K562 (cell line): ENCODE data around the gene PCCB. TPM values are rescaled to one million over a fixed set of nuclear protein-coding genes. Genes with fewer than 3 reads are reported as not detected.
A peak's percentile ranks its signal among the peaks of the same experiment; 100 is the strongest.

Source experiments
- ARHGAP35 ChIP-seq: fragments of 450-650 bp; IDR thresholded peaks from 2 replicates; pipeline ENCODE4 v1.6.1; 2018; ENCODE audit not compliant: partially characterized antibody
- ATF4 ChIP-seq: fragments of 450-650 bp; formaldehyde crosslinking; IDR thresholded peaks from 2 replicates; pipeline ENCODE4 v1.4.0; 2022; ENCODE audit warnings: mild to moderate bottlenecking, moderate library complexity
- CREB1 ChIP-seq, 2 experiments: sonication (generic) in 1 of 2; formaldehyde crosslinking in 1 of 2; IDR thresholded peaks; 2 replicates each; pipeline versions ENCODE4 v1.6.1 to v1.8.0; 2012 to 2022; ENCODE audit warnings: inconsistent platforms in 1 of 2, mild to moderate bottlenecking in 1 of 2, missing genetic modification reagents in 1 of 2, moderate library complexity in 1 of 2
- HNRNPLL ChIP-seq: fragments of 200-400 bp; formaldehyde crosslinking; IDR thresholded peaks from 2 replicates; pipeline ENCODE4 v1.6.1; 2017; ENCODE audit warnings: low read length, low read depth, mild to moderate bottlenecking; ENCODE audit not compliant: poor library complexity, severe bottlenecking
- NCOA2 ChIP-seq, 2 experiments: fragments of 450-650 bp; IDR thresholded peaks; 2 replicates each; pipeline ENCODE4 v1.6.1; 2018; ENCODE audit warnings: mild to moderate bottlenecking in 2 of 2, moderate library complexity in 1 of 2; ENCODE audit not compliant: partially characterized antibody in 2 of 2
- NFYB ChIP-seq: IDR thresholded peaks from 2 replicates; pipeline ENCODE4 v1.6.1; 2011; ENCODE audit warnings: mild to moderate bottlenecking, moderate library complexity; ENCODE audit not compliant: insufficient read length; ENCODE audit errors: extremely low read depth
- SMAD1 ChIP-seq: fragments of 150-350 bp; IDR thresholded peaks from 2 replicates; pipeline ENCODE4 v1.6.1; 2014; ENCODE audit warnings: low read length, low read depth; ENCODE audit not compliant: partially characterized antibody
- SNRNP70 ChIP-seq: fragments of 200-400 bp; formaldehyde crosslinking; optimal IDR thresholded peaks from 2 replicates; pipeline ENCODE3; 2017; ENCODE audit warnings: low read depth, low read length
- ZNF174 ChIP-seq: fragments of 250-450 bp; sonication (Bioruptor Pico); IDR thresholded peaks from 2 replicates; pipeline ENCODE4 v1.4.0; 2020; ENCODE audit warnings: mild to moderate bottlenecking
- ZNF398 ChIP-seq: fragments of 250-450 bp; sonication (Bioruptor Pico); IDR thresholded peaks from 2 replicates; pipeline ENCODE4 v1.8.0; 2021; ENCODE audit warnings: moderate library complexity, mild to moderate bottlenecking, inconsistent platforms
- ZNF79 ChIP-seq: fragments of 250-450 bp; sonication (Bioruptor Pico); IDR thresholded peaks from 2 replicates; pipeline ENCODE4 v1.4.0; 2020; ENCODE audit warnings: low read depth, mild to moderate bottlenecking, moderate library complexity
- polyA plus RNA-seq, 8 experiments: library from polyadenylated mRNA; depleted of rRNA in 4 of 8; stranded (reverse) in 5 of 8; unstranded in 3 of 8; fragments of >200 nt; fragmentation: Nextera tagmentation in 2 of 8; fragmentation: Illumina TruSeq in 1 of 8; extraction: Ambion mirVana in 2 of 8; extraction: Trizol in 1 of 8; gene quantifications; 2 replicates each; pipeline versions ENCODE4 v1.2.1 to v1.2.3, GENCODE V29; 2011 to 2014; ENCODE audit warnings: inconsistent platforms in 1 of 8, missing spikeins in 1 of 8
- total RNA-seq, 7 experiments: library from RNA; depleted of rRNA in 6 of 7; stranded (reverse); fragments of >200 nt in 6 of 7; fragmentation: Illumina TruSeq in 2 of 7; extraction: Trizol in 2 of 7; gene quantifications; 2 replicates each; pipeline versions ENCODE4 v1.2.1 to v1.2.3, GENCODE V29; 2011 to 2021; ENCODE audit warnings: low replicate concordance in 1 of 7
- TF ChIP-seq, protein P1 (sequence below): sonication (generic); formaldehyde crosslinking; IDR thresholded peaks from 2 replicates; pipeline ENCODE4 v1.8.0; 2022; ENCODE audit warnings: missing genetic modification reagents, mild to moderate bottlenecking, borderline replicate concordance
- TF ChIP-seq, protein P2 (sequence below): fragments of 450-650 bp; IDR thresholded peaks from 2 replicates; pipeline ENCODE4 v1.6.1; 2018; ENCODE audit not compliant: partially characterized antibody
- TF ChIP-seq, protein P3 (sequence below): sonication (generic); IDR thresholded peaks from 2 replicates; pipeline ENCODE4 v1.6.1; 2016
- TF ChIP-seq, protein P4 (sequence below): fragments of 250-450 bp; sonication (Bioruptor Pico); IDR thresholded peaks from 2 replicates; pipeline ENCODE4 v1.8.0; 2022; ENCODE audit warnings: moderate library complexity, mild to moderate bottlenecking, inconsistent platforms

The PCCB gene
- total and polyA plus RNA-seq, 9 of the 15 experiments (the other 6 are each of a cell fraction or from before 2014, with no cell fraction given), result 69.5 to 173 (median 92.8) TPM

DNA sequence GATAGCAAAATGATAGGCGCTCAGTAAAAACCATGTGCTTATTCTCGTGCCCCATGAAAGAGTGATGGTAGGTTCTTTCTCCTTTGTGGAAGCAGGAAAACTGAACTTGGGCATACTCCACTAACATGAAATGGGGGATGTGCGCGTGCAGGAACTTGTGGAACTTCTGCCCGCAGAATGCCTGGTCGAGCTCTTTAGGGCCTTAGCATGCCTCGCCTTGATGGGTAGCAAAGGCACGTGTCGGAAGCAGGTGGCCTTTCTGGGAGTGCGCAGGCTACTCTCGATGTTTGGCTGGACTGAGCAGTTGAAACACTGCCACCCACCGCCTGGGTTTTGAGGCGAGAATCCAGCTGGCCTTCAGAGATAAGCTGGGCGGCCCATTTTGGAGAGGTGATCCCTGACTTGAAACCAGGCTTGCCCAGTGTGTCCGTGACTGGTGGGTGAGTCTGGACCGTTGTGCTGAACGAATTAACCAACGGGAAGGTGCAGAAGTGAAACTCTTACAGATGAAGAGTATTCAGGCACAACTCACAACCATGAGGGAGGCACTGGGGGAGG lies 842 bp downstream of the PCCB start (continued):
- TF ChIP-seq HNRNPLL (no peak), SNRNP70 (no peak), NFYB (no peak), ARHGAP35 (no peak), NCOA2 (IDR thresholded peaks at IDR 0.05; ENCODE audit: partially characterized antibody in 2 of 2) (no peak), SMAD1 (no peak), ZNF79 (CRISPR knock-in tag) (no peak), ZNF174 (CRISPR knock-in tag) (no peak), ATF4 (CRISPR knock-in tag) (0 out of 2 replicates have a peak, but pooled peaks have one; percentile 44), ZNF398 (no peak), CREB1 (IDR thresholded peaks at IDR 0.05) (no peak), CREB1 (CRISPR knock-in tag; IDR thresholded peaks at IDR 0.05) (no peak; the same call in 1 of the 2 replicates)
- TF ChIP-seq, protein P1, sequence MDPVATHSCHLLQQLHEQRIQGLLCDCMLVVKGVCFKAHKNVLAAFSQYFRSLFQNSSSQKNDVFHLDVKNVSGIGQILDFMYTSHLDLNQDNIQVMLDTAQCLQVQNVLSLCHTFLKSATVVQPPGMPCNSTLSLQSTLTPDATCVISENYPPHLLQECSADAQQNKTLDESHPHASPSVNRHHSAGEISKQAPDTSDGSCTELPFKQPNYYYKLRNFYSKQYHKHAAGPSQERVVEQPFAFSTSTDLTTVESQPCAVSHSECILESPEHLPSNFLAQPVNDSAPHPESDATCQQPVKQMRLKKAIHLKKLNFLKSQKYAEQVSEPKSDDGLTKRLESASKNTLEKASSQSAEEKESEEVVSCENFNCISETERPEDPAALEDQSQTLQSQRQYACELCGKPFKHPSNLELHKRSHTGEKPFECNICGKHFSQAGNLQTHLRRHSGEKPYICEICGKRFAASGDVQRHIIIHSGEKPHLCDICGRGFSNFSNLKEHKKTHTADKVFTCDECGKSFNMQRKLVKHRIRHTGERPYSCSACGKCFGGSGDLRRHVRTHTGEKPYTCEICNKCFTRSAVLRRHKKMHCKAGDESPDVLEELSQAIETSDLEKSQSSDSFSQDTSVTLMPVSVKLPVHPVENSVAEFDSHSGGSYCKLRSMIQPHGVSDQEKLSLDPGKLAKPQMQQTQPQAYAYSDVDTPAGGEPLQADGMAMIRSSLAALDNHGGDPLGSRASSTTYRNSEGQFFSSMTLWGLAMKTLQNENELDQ (CRISPR knock-in tag), result no peak
- TF ChIP-seq, protein P2, sequence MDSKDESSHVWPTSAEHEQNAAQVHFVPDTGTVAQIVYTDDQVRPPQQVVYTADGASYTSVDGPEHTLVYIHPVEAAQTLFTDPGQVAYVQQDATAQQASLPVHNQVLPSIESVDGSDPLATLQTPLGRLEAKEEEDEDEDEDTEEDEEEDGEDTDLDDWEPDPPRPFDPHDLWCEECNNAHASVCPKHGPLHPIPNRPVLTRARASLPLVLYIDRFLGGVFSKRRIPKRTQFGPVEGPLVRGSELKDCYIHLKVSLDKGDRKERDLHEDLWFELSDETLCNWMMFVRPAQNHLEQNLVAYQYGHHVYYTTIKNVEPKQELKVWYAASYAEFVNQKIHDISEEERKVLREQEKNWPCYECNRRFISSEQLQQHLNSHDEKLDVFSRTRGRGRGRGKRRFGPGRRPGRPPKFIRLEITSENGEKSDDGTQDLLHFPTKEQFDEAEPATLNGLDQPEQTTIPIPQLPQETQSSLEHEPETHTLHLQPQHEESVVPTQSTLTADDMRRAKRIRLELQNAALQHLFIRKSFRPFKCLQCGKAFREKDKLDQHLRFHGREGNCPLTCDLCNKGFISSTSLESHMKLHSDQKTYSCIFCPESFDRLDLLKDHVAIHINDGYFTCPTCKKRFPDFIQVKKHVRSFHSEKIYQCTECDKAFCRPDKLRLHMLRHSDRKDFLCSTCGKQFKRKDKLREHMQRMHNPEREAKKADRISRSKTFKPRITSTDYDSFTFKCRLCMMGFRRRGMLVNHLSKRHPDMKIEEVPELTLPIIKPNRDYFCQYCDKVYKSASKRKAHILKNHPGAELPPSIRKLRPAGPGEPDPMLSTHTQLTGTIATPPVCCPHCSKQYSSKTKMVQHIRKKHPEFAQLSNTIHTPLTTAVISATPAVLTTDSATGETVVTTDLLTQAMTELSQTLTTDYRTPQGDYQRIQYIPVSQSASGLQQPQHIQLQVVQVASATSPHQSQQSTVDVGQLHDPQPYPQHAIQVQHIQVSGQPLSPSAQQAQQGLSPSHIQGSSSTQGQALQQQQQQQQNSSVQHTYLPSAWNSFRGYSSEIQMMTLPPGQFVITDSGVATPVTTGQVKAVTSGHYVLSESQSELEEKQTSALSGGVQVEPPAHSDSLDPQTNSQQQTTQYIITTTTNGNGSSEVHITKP, result peak; percentile 76
- TF ChIP-seq, protein P3, sequence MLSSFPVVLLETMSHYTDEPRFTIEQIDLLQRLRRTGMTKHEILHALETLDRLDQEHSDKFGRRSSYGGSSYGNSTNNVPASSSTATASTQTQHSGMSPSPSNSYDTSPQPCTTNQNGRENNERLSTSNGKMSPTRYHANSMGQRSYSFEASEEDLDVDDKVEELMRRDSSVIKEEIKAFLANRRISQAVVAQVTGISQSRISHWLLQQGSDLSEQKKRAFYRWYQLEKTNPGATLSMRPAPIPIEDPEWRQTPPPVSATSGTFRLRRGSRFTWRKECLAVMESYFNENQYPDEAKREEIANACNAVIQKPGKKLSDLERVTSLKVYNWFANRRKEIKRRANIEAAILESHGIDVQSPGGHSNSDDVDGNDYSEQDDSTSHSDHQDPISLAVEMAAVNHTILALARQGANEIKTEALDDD, result peak; percentile 79
- TF ChIP-seq, protein P4, sequence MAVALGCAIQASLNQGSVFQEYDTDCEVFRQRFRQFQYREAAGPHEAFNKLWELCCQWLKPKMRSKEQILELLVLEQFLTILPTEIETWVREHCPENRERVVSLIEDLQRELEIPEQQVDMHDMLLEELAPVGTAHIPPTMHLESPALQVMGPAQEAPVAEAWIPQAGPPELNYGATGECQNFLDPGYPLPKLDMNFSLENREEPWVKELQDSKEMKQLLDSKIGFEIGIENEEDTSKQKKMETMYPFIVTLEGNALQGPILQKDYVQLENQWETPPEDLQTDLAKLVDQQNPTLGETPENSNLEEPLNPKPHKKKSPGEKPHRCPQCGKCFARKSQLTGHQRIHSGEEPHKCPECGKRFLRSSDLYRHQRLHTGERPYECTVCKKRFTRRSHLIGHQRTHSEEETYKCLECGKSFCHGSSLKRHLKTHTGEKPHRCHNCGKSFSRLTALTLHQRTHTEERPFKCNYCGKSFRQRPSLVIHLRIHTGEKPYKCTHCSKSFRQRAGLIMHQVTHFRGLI, result no peak
